ENCODE data around the gene FAM9C. TPM values are rescaled to one million over a fixed set of nuclear protein-coding genes. Genes with fewer than 3 reads are reported as not detected.
A peak's percentile ranks its signal among the peaks of the same experiment; 100 is the strongest.

Gene FAM9C
- total and polyA plus RNA-seq, 2 donors (not counting 3 experiments of a cell fraction or from before 2014, with no cell fraction given), result not detected

DNA sequence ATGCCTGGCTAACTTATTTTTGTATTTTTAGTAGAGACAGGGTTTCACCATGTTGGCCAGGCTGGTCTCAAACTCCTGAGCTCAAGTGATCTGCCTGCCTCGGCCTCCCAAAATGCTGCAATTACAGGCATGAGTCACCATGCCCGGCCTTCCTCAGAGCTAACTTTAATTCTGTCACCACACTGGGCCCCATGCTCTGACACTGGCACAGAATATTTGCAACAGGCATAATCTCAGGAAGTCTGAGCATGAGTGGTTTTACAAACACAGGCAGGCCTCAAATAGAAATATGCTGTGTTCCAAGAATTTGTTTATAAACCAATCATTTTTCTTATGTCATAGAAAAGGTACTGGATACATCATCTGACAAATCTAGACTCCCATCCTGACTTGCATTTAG lies 32.7 kb upstream of the FAM9C start:
- Histone ChIP-seq H3K27me3 (ENCODE audit: control insufficient read depth in 2 of 2, insufficient read depth in 2 of 2, low read length in 2 of 2) (no peaks in the 10 kb centered on the region), H3K27ac (ENCODE audit: insufficient read depth, low read depth, low read length) (no peak overlapping the region), H3K9me1 (replicated peaks; ENCODE audit: control insufficient read depth, extremely low read depth, insufficient read depth, low read length) (no peaks in the 10 kb centered on the region), H3K36me3 (ENCODE audit: control insufficient read depth in 2 of 2, extremely low read depth in 1 of 2, insufficient read depth in 2 of 2, low read length in 2 of 2) (no peaks in the 10 kb centered on the region), H2AFZ (ENCODE audit: low read depth, low read length) (no peak overlapping the region), H4K20me1 (replicated peaks; ENCODE audit: control insufficient read depth, extremely low read depth, insufficient read depth, low read length) (no peaks in the 10 kb centered on the region), H3K4me3 (replicated peaks in 1 of 3; ENCODE audit: insufficient read depth in 1 of 3, low read depth in 1 of 3, low read length in 3 of 3) (no peak overlapping the region), H3K79me2 (ENCODE audit: control insufficient read depth, insufficient read depth, low read length) (no peaks in the 10 kb centered on the region), H3K4me1 (ENCODE audit: control insufficient read depth, extremely low read depth, insufficient read depth, low read length) (peaks cover 8% of the 10 kb centered on the region), H3K9ac (replicated peaks; ENCODE audit: extremely low read depth, insufficient read depth, low read length) (peak overlapping the region; percentile 16), H3K9me3 (replicated peaks; ENCODE audit: control insufficient read depth, insufficient read depth, low read length) (no peaks in the 10 kb centered on the region), H3K4me2 (ENCODE audit: insufficient read depth, low read length) (no peak overlapping the region)
- ChIA-PET POLR2A (interaction anchor here (0.7 kb wide), 1 partner anchor 9 kb away, joined by 4 read pairs; no protein-coding TSS in a partner anchor), CTCF (interaction anchor here (0.7 to 1.6 kb wide), 2 partner anchors 14 to 453 kb away, joined by 3 read pairs; no protein-coding TSS in a partner anchor)
- BruUV-seq (replicated peaks), result no TSS peak
- peak; percentile 64 for DNase-seq (ENCODE audit: low read depth, low spot score)
- TF ChIP-seq, protein P1, sequence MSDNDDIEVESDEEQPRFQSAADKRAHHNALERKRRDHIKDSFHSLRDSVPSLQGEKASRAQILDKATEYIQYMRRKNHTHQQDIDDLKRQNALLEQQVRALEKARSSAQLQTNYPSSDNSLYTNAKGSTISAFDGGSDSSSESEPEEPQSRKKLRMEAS (IDR thresholded peaks at IDR 0.05; ENCODE audit: insufficient read depth, insufficient read length), result no peak
- peak; percentile 84 for FAIRE-seq
- dilution Hi-C loops (cut with MboI; ENCODE audit: extremely low pct_ligation_motif_present, low sequenced_read_pairs) (no loop called here), intact Hi-C loops (cut with micrococcal nuclease) (no loop called here)

GRCh38 chrX:13076176-13076961 lies 31.9 kb upstream of the FAM9C start:
- DNase-seq (ENCODE audit: low read depth, low spot score), result no peak
- Histone ChIP-seq H3K9ac (replicated peaks; ENCODE audit: extremely low read depth, insufficient read depth, low read length) (no peak overlapping the region), H3K27ac (ENCODE audit: insufficient read depth, low read depth, low read length) (no peak overlapping the region), H2AFZ (ENCODE audit: low read depth, low read length) (no peak overlapping the region), H3K36me3 (ENCODE audit: control insufficient read depth in 2 of 2, extremely low read depth in 1 of 2, insufficient read depth in 2 of 2, low read length in 2 of 2) (no peaks in the 10 kb centered on the region), H3K79me2 (ENCODE audit: control insufficient read depth, insufficient read depth, low read length) (no peaks in the 10 kb centered on the region), H3K4me2 (ENCODE audit: insufficient read depth, low read length) (no peak overlapping the region), H3K27me3 (ENCODE audit: control insufficient read depth in 2 of 2, insufficient read depth in 2 of 2, low read length in 2 of 2) (no peaks in the 10 kb centered on the region), H4K20me1 (replicated peaks; ENCODE audit: control insufficient read depth, extremely low read depth, insufficient read depth, low read length) (no peaks in the 10 kb centered on the region), H3K4me1 (ENCODE audit: control insufficient read depth, extremely low read depth, insufficient read depth, low read length) (peaks cover 8% of the 10 kb centered on the region), H3K9me1 (replicated peaks; ENCODE audit: control insufficient read depth, extremely low read depth, insufficient read depth, low read length) (no peaks in the 10 kb centered on the region), H3K4me3 (replicated peaks in 1 of 3; ENCODE audit: insufficient read depth in 1 of 3, low read depth in 1 of 3, low read length in 3 of 3) (no peak overlapping the region), H3K9me3 (replicated peaks; ENCODE audit: control insufficient read depth, insufficient read depth, low read length) (no peaks in the 10 kb centered on the region)
- no peak for TF ChIP-seq GATA2 (IDR thresholded peaks at IDR 0.05; ENCODE audit: insufficient read depth, insufficient read length, low read depth, low read length)
- no peak for TF ChIP-seq POLR2A (IDR thresholded peaks at IDR 0.05; ENCODE audit: low read depth, low read length)
- TF ChIP-seq EZH2 (IDR thresholded peaks at IDR 0.05; ENCODE audit: borderline replicate concordance, low read depth, low read length, severe bottlenecking), result no peak
- TF ChIP-seq, protein P2, sequence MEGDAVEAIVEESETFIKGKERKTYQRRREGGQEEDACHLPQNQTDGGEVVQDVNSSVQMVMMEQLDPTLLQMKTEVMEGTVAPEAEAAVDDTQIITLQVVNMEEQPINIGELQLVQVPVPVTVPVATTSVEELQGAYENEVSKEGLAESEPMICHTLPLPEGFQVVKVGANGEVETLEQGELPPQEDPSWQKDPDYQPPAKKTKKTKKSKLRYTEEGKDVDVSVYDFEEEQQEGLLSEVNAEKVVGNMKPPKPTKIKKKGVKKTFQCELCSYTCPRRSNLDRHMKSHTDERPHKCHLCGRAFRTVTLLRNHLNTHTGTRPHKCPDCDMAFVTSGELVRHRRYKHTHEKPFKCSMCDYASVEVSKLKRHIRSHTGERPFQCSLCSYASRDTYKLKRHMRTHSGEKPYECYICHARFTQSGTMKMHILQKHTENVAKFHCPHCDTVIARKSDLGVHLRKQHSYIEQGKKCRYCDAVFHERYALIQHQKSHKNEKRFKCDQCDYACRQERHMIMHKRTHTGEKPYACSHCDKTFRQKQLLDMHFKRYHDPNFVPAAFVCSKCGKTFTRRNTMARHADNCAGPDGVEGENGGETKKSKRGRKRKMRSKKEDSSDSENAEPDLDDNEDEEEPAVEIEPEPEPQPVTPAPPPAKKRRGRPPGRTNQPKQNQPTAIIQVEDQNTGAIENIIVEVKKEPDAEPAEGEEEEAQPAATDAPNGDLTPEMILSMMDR (IDR thresholded peaks at IDR 0.05; ENCODE audit: extremely low read depth in 1 of 2, insufficient read depth in 1 of 2, low read depth in 1 of 2, low read length in 2 of 2), result no peak
- TF ChIP-seq, protein P1 (IDR thresholded peaks at IDR 0.05; ENCODE audit: insufficient read depth, insufficient read length), result no peak
- TF ChIP-seq MYC (IDR thresholded peaks at IDR 0.05; ENCODE audit: low read depth, low read length), result no peak
- no peak for TF ChIP-seq POLR2AphosphoS5 (IDR thresholded peaks at IDR 0.05; ENCODE audit: insufficient read depth, low read depth, low read length)
- no peak for TF ChIP-seq JUN (IDR thresholded peaks at IDR 0.05; ENCODE audit: borderline replicate concordance, insufficient read depth, insufficient read length, low read depth)
- no peak for TF ChIP-seq FOS (IDR thresholded peaks at IDR 0.05; ENCODE audit: borderline replicate concordance, insufficient read depth, low read length)
- intact Hi-C loops (cut with micrococcal nuclease), result no loop called here
- BruUV-seq (replicated peaks), result no TSS peak
- no peak for FAIRE-seq
- dilution Hi-C loops (cut with MboI; ENCODE audit: extremely low pct_ligation_motif_present, low sequenced_read_pairs), result no loop called here
- ChIA-PET POLR2A (interaction anchor here (0.6 kb wide), 1 partner anchor 12 kb away, joined by 3 read pairs; no protein-coding TSS in a partner anchor), CTCF (interaction anchor here (0.7 to 1.6 kb wide), 2 partner anchors 14 to 453 kb away, joined by 3 read pairs; no protein-coding TSS in a partner anchor)

Measured in endothelial cell of umbilical vein (primary cell).